Measurements from ENCODE around the gene ALDH5A1. TPM values are rescaled to one million over a fixed set of nuclear protein-coding genes. Genes with fewer than 3 reads are reported as not detected.
A peak's percentile ranks its signal among the peaks of the same experiment; 100 is the strongest.

Gene ALDH5A1
- total RNA-seq, 1 donor from 2014 or later, result 14.7 TPM

DNA sequence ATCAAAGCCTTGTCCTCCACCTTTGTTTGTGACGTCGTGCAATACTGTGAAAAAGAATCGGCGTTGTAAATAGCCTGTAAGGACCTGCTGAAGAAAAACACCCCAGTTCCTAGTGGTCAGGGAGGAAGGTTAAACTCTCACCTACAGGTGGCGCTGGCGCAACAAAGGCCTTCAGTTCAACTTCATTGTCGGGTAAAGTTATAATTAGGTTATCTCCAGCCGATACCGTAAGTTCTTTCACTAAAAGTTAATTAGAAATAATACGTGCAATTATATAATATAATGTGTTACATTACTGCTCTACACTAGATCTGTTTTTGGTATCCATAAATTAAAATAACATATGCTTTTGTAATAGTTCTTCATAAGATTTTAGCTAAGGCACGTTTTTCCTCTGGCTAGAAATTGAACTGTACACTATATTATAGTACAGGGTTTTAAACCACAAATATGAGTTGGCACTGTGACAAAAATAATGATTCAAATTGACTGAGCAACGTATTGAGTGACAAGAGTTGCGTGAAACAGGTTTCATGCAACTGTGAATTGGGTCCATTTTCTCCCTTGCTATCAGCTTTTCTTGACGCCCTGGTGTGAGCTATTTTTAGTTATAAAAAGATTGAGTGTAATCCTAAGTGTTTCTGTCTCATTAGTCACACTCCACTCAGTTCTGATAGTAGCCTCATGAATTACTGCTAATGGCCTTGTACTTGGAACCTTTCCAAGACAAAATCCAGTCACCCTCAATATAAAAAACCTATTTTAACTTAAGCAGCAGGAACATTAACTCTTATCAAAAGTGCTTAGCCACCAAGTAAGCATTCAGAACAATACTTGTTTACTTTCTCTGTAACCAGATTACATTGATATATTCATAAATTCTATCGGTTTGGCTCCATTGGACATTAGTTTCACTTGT lies 89.0 kb downstream of the ALDH5A1 start:
- Mint-ChIP-seq H3K9me3 (no peaks in the 10 kb centered on the region), H3K36me3 (no peaks in the 10 kb centered on the region), H3K4me1 (ENCODE audit: unreplicated experiment) (peaks cover 15% of the 10 kb centered on the region), H3K27me3 (peaks cover 18% of the 10 kb centered on the region), H3K4me3 (peak overlapping the region; percentile 25), H3K27ac (peak overlapping the region; percentile 25)
- DNase-seq (ENCODE audit: extremely low spot score, unreplicated experiment), result no peak
- TF ChIP-seq, protein P1, sequence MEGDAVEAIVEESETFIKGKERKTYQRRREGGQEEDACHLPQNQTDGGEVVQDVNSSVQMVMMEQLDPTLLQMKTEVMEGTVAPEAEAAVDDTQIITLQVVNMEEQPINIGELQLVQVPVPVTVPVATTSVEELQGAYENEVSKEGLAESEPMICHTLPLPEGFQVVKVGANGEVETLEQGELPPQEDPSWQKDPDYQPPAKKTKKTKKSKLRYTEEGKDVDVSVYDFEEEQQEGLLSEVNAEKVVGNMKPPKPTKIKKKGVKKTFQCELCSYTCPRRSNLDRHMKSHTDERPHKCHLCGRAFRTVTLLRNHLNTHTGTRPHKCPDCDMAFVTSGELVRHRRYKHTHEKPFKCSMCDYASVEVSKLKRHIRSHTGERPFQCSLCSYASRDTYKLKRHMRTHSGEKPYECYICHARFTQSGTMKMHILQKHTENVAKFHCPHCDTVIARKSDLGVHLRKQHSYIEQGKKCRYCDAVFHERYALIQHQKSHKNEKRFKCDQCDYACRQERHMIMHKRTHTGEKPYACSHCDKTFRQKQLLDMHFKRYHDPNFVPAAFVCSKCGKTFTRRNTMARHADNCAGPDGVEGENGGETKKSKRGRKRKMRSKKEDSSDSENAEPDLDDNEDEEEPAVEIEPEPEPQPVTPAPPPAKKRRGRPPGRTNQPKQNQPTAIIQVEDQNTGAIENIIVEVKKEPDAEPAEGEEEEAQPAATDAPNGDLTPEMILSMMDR (conservative IDR thresholded peaks at IDR 0.05), result peak; percentile 87

DNA sequence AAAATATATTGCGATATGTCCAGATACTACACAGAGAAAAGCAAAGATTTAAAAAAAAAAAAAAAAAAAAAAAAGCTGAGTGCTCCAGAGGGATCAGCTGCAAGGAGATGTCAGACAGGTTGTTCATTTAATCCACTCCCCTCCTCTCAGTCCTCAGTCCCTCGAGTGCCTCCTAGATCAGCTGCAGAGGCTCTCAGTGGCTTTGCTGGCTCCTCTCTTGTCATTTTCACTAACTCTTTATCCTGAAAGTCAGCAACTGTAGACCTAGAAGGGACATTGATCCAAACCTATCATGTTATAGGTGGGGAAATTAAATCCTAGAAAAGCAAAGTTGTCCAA lies 89.6 kb downstream of the ALDH5A1 start:
- Mint-ChIP-seq H3K36me3 (no peaks in the 10 kb centered on the region), H3K9me3 (no peaks in the 10 kb centered on the region), H3K27me3 (peaks cover 18% of the 10 kb centered on the region), H3K27ac (no peak overlapping the region), H3K4me3 (no peak overlapping the region), H3K4me1 (ENCODE audit: unreplicated experiment) (peaks cover 15% of the 10 kb centered on the region)
- no peak for DNase-seq (ENCODE audit: extremely low spot score, unreplicated experiment)
- TF ChIP-seq, protein P1 (conservative IDR thresholded peaks at IDR 0.05), result no peak

Other genes starting within 250 kb of the ALDH5A1 start
- gene DCDC2, start 136.9 kb upstream of the ALDH5A1 start, total RNA-seq (ENCODE audit: low replicate concordance), result 5.5 and 8.7 TPM in 2 replicates
- 32.1 and 43.2 TPM in 2 replicates for gene MRS2, start 92.0 kb upstream of the ALDH5A1 start, total RNA-seq (ENCODE audit: low replicate concordance)
- 1.2 and 3.8 TPM in 2 replicates for gene GPLD1, start 5.4 kb upstream of the ALDH5A1 start, total RNA-seq (ENCODE audit: low replicate concordance)
- gene KIAA0319, start 151.2 kb downstream of the ALDH5A1 start, total RNA-seq (ENCODE audit: low replicate concordance), result 0.29 and 0.39 TPM in 2 replicates
- 42.6 and 44.1 TPM in 2 replicates for gene TDP2, start 171.9 kb downstream of the ALDH5A1 start, total RNA-seq (ENCODE audit: low replicate concordance)
- 22.0 and 24.7 TPM in 2 replicates for gene ACOT13, start 172.1 kb downstream of the ALDH5A1 start, total RNA-seq (ENCODE audit: low replicate concordance)
- gene C6orf62, start 224.2 kb downstream of the ALDH5A1 start, total RNA-seq (ENCODE audit: low replicate concordance), result 77.3 and 77.5 TPM in 2 replicates